Measurements from ENCODE around the gene CDK5RAP2. TPM values are rescaled to one million over a fixed set of nuclear protein-coding genes. Genes with fewer than 3 reads are reported as not detected.

CDK5RAP2 gene
- total RNA-seq, 1 donor from 2014 or later = 33.6 TPM

GRCh38 chr9:120452631-120453030 lies 127.3 kb downstream of the CDK5RAP2 start:
- no peak for DNase-seq (ENCODE audit: low spot score in 2 of 2)
- H3K36me3 ChIP-seq = peaks cover 7 to 36% of the 10 kb centered on the region in 2 donors
- peaks cover 0 to 3% of the 10 kb centered on the region in 2 donors for H3K4me1 ChIP-seq
- H3K4me3 ChIP-seq = no peak overlapping the region
- no peak overlapping the region for H3K27ac ChIP-seq
- intact Hi-C loops (cut with DNase I) = no loop called here
- peaks cover 0 to 4% of the 10 kb centered on the region in 2 donors for H3K9me3 ChIP-seq
- H3K27me3 ChIP-seq = no peaks in the 10 kb centered on the region
- no peak for TF ChIP-seq CTCF (IDR thresholded peaks at IDR 0.05)

DNA sequence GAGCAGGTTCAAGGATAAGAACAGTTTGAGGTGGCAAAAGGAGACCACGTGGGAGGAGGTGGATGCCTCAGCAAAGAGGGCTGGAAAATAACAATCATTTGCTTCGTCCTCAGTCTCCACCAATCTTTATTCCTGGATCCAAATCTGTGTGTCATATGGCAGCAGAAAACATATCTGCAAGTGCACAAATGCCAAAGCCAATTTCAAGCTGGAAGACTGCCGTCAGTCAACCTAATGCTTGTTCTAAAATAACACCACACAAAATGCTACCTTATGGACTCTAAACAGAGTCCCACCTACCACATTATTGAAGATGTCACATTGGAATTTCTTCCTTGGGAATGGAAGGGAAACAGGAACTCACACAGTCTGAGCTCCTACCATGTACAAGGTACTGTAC lies 129.1 kb downstream of the CDK5RAP2 start:
- no peaks in the 10 kb centered on the region for H3K27me3 ChIP-seq
- no peak for TF ChIP-seq CTCF (IDR thresholded peaks at IDR 0.05)
- no peak for DNase-seq (ENCODE audit: low spot score in 2 of 2)
- intact Hi-C loops (cut with DNase I) = no loop called here
- H3K27ac ChIP-seq = peak overlapping the region in 1 of 2 donors; percentile 40
- no peak overlapping the region for H3K4me3 ChIP-seq
- peaks cover 7 to 21% of the 10 kb centered on the region in 2 donors for H3K36me3 ChIP-seq
- H3K9me3 ChIP-seq = no peaks in the 10 kb centered on the region
- H3K4me1 ChIP-seq = peaks cover 6 to 7% of the 10 kb centered on the region in 2 donors

GRCh38 chr9:120449566-120449965 lies 130.4 kb downstream of the CDK5RAP2 start:
- Histone ChIP-seq H3K9me3 (no peaks in the 10 kb centered on the region), H3K27ac (peak overlapping the region in 1 of 2 donors; percentile 66), H3K27me3 (no peaks in the 10 kb centered on the region), H3K36me3 (peaks cover 7 to 17% of the 10 kb centered on the region in 2 donors), H3K4me3 (no peak overlapping the region), H3K4me1 (peaks cover 7 to 8% of the 10 kb centered on the region in 2 donors)
- no peak for DNase-seq (ENCODE audit: low spot score in 2 of 2)
- intact Hi-C loops (cut with DNase I) = no loop called here
- no peak for TF ChIP-seq CTCF (IDR thresholded peaks at IDR 0.05)

DNA sequence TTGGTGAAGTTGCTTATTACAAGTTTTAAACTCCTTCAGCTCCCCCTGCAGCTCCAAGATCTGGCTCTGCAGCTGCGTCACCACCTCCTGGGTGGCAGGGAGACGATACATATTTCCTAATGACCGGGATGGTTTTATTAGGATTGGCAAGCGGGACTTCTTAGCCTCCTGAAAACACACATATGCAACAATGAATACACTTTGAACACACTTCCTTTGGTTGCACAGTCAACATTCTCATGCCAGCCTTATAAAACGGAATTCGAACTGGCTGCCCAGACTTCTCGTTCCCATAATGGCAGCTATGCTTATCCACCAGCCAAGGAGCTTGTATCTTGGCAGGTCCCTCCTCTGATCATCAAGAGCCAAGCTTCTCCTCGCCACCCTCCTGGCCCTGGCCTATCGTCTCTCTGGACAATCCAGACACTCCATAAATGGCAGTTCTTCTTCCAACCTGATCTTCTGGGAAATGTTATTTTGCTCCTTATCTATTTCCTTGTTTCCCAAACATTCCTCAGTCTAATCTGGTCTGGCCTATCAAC lies 131.9 kb downstream of the CDK5RAP2 start:
- Histone ChIP-seq H3K27me3 (no peaks in the 10 kb centered on the region), H3K9me3 (no peaks in the 10 kb centered on the region), H3K27ac (peak overlapping the region; percentile 63 to 66), H3K4me3 (peak overlapping the region in 1 of 2 donors; percentile 28), H3K4me1 (peaks cover 7 to 8% of the 10 kb centered on the region in 2 donors), H3K36me3 (peaks cover 4 to 8% of the 10 kb centered on the region in 2 donors)
- intact Hi-C loops (cut with DNase I) = no loop called here
- no peak for DNase-seq (ENCODE audit: low spot score in 2 of 2)
- no peak for TF ChIP-seq CTCF (IDR thresholded peaks at IDR 0.05)

- Histone ChIP-seq H3K27me3 (no peaks in the 10 kb centered on the region), H3K36me3 (peaks cover 0 to 10% of the 10 kb centered on the region in 2 donors), H3K4me3 (peak overlapping the region in 1 of 2 donors; percentile 28), H3K4me1 (peaks cover 8 to 9% of the 10 kb centered on the region in 2 donors), H3K9me3 (no peaks in the 10 kb centered on the region), H3K27ac (peak overlapping the region in 1 of 2 donors; percentile 66)
- intact Hi-C loops (cut with DNase I) = no loop called here
- no peak for DNase-seq (ENCODE audit: low spot score in 2 of 2)
- TF ChIP-seq CTCF (IDR thresholded peaks at IDR 0.05) = no peak
These were observed 133.3 kb downstream of the CDK5RAP2 start for GRCh38 chr9:120446671-120447070.

Measured in ascending aorta (tissue), 2 donors.